ENCODE measurements around the gene HMGN2.

HMGN2 gene

GRCh38 chr1:26459573-26460031, 12.6 kb upstream of the HMGN2 start:
- no peak overlapping the region for H3K27ac ChIP-seq (ENCODE audit: low read length)
- H3K27me3 ChIP-seq (ENCODE audit: insufficient read depth, low read length) = no peaks in the 10 kb centered on the region
- H3K36me3 ChIP-seq (ENCODE audit: insufficient read depth, low read depth, low read length) = peaks cover 82% of the 10 kb centered on the region
- no peak overlapping the region for H3K4me3 ChIP-seq (ENCODE audit: low read length)
- H3K9ac ChIP-seq (ENCODE audit: low read depth, low read length) = no peak overlapping the region
- no peaks in the 10 kb centered on the region for H3K9me3 ChIP-seq (ENCODE audit: insufficient read depth, low read depth, low read length)
- H3K4me1 ChIP-seq (ENCODE audit: insufficient read depth, low read length) = no peaks in the 10 kb centered on the region

GRCh38 chr1:26468911-26469310, 3.3 kb upstream of the HMGN2 start:
- Histone ChIP-seq H3K9me3 (ENCODE audit: insufficient read depth, low read depth, low read length) (no peaks in the 10 kb centered on the region), H3K27me3 (ENCODE audit: insufficient read depth, low read length) (peaks cover 8% of the 10 kb centered on the region; the same call in 1 of the 2 replicates), H3K4me1 (ENCODE audit: insufficient read depth, low read length) (peaks cover 10% of the 10 kb centered on the region; the same call in 1 of the 2 replicates), H3K4me3 (ENCODE audit: low read length) (no peak overlapping the region), H3K36me3 (ENCODE audit: insufficient read depth, low read depth, low read length) (peaks cover 60% of the 10 kb centered on the region), H3K9ac (ENCODE audit: low read depth, low read length) (no peak overlapping the region), H3K27ac (ENCODE audit: low read length) (no peak overlapping the region)

GRCh38 chr1:26469558-26469957, 2.7 kb upstream of the HMGN2 start:
- peaks cover 61% of the 10 kb centered on the region for H3K36me3 ChIP-seq (ENCODE audit: insufficient read depth, low read depth, low read length)
- no peaks in the 10 kb centered on the region for H3K9me3 ChIP-seq (ENCODE audit: insufficient read depth, low read depth, low read length)
- no peak overlapping the region for H3K4me3 ChIP-seq (ENCODE audit: low read length)
- H3K9ac ChIP-seq (ENCODE audit: low read depth, low read length) = no peak overlapping the region
- no peak overlapping the region for H3K27ac ChIP-seq (ENCODE audit: low read length)
- peaks cover 13% of the 10 kb centered on the region; the same call in 1 of the 2 replicates for H3K4me1 ChIP-seq (ENCODE audit: insufficient read depth, low read length)
- peaks cover 8% of the 10 kb centered on the region; the same call in 1 of the 2 replicates for H3K27me3 ChIP-seq (ENCODE audit: insufficient read depth, low read length)

GRCh38 chr1:26470878-26471497, 1.3 kb upstream of the HMGN2 start:
- Histone ChIP-seq H3K9ac (ENCODE audit: low read depth, low read length) (peak overlapping the region; percentile 82; the same call in 1 of the 2 replicates), H3K4me1 (ENCODE audit: insufficient read depth, low read length) (peaks cover 13% of the 10 kb centered on the region; the same call in 1 of the 2 replicates)

GRCh38 chr1:26471498-26472319, 531 bp upstream of the HMGN2 start:
- Histone ChIP-seq H3K36me3 (ENCODE audit: insufficient read depth, low read depth, low read length) (peaks cover 56% of the 10 kb centered on the region), H3K27me3 (ENCODE audit: insufficient read depth, low read length) (peaks cover 8% of the 10 kb centered on the region; the same call in 1 of the 2 replicates), H3K9me3 (ENCODE audit: insufficient read depth, low read depth, low read length) (no peaks in the 10 kb centered on the region)

More at GRCh38 chr1:26470878-26471497, 1.3 kb upstream of the HMGN2 start:
- Histone ChIP-seq H3K27me3 (ENCODE audit: insufficient read depth, low read length) (peaks cover 8% of the 10 kb centered on the region; the same call in 1 of the 2 replicates), H3K9me3 (ENCODE audit: insufficient read depth, low read depth, low read length) (no peaks in the 10 kb centered on the region), H3K4me3 (ENCODE audit: low read length) (peak overlapping the region; percentile 84), H3K27ac (ENCODE audit: low read length) (no peak overlapping the region), H3K36me3 (ENCODE audit: insufficient read depth, low read depth, low read length) (peaks cover 56% of the 10 kb centered on the region)

GRCh38 chr1:26472901-26473845, 933 bp downstream of the HMGN2 start:
- Histone ChIP-seq H3K9ac (ENCODE audit: low read depth, low read length) (peak overlapping the region; percentile 80; the same call in 1 of the 2 replicates), H3K4me3 (ENCODE audit: low read length) (peak overlapping the region; percentile 97), H3K36me3 (ENCODE audit: insufficient read depth, low read depth, low read length) (peaks cover 53% of the 10 kb centered on the region), H3K27ac (ENCODE audit: low read length) (no peak overlapping the region), H3K27me3 (ENCODE audit: insufficient read depth, low read length) (peaks cover 8% of the 10 kb centered on the region; the same call in 1 of the 2 replicates), H3K4me1 (ENCODE audit: insufficient read depth, low read length) (peaks cover 13% of the 10 kb centered on the region; the same call in 1 of the 2 replicates), H3K9me3 (ENCODE audit: insufficient read depth, low read depth, low read length) (no peaks in the 10 kb centered on the region)

More at GRCh38 chr1:26471498-26472319, 531 bp upstream of the HMGN2 start:
- Histone ChIP-seq H3K4me1 (ENCODE audit: insufficient read depth, low read length) (peaks cover 13% of the 10 kb centered on the region; the same call in 1 of the 2 replicates), H3K9ac (ENCODE audit: low read depth, low read length) (peak overlapping the region; percentile 82; the same call in 1 of the 2 replicates), H3K27ac (ENCODE audit: low read length) (peak overlapping the region; percentile 62), H3K4me3 (ENCODE audit: low read length) (peak overlapping the region; percentile 84)

GRCh38 chr1:26474818-26475217, 2.6 kb downstream of the HMGN2 start:
- H3K27me3 ChIP-seq (ENCODE audit: insufficient read depth, low read length) = peaks cover 8% of the 10 kb centered on the region; the same call in 1 of the 2 replicates
- no peak overlapping the region for H3K27ac ChIP-seq (ENCODE audit: low read length)
- H3K9ac ChIP-seq (ENCODE audit: low read depth, low read length) = no peak overlapping the region
- H3K36me3 ChIP-seq (ENCODE audit: insufficient read depth, low read depth, low read length) = peaks cover 54% of the 10 kb centered on the region
- peak overlapping the region; percentile 97; the same call in 1 of the 2 replicates for H3K4me3 ChIP-seq (ENCODE audit: low read length)
- peaks cover 13% of the 10 kb centered on the region; the same call in 1 of the 2 replicates for H3K4me1 ChIP-seq (ENCODE audit: insufficient read depth, low read length)
- no peaks in the 10 kb centered on the region for H3K9me3 ChIP-seq (ENCODE audit: insufficient read depth, low read depth, low read length)

GRCh38 chr1:26475989-26476388, 3.7 kb downstream of the HMGN2 start:
- Histone ChIP-seq H3K9me3 (ENCODE audit: insufficient read depth, low read depth, low read length) (no peaks in the 10 kb centered on the region), H3K4me3 (ENCODE audit: low read length) (no peak overlapping the region), H3K27ac (ENCODE audit: low read length) (no peak overlapping the region), H3K27me3 (ENCODE audit: insufficient read depth, low read length) (peaks cover 2% of the 10 kb centered on the region; the same call in 1 of the 2 replicates), H3K36me3 (ENCODE audit: insufficient read depth, low read depth, low read length) (peaks cover 54% of the 10 kb centered on the region), H3K4me1 (ENCODE audit: insufficient read depth, low read length) (peaks cover 9% of the 10 kb centered on the region; the same call in 1 of the 2 replicates), H3K9ac (ENCODE audit: low read depth, low read length) (no peak overlapping the region)

- Histone ChIP-seq H3K36me3 (ENCODE audit: insufficient read depth, low read depth, low read length) (peaks cover 54% of the 10 kb centered on the region), H3K9ac (ENCODE audit: low read depth, low read length) (no peak overlapping the region), H3K9me3 (ENCODE audit: insufficient read depth, low read depth, low read length) (no peaks in the 10 kb centered on the region), H3K4me1 (ENCODE audit: insufficient read depth, low read length) (peaks cover 9% of the 10 kb centered on the region; the same call in 1 of the 2 replicates), H3K27ac (ENCODE audit: low read length) (no peak overlapping the region), H3K4me3 (ENCODE audit: low read length) (no peak overlapping the region), H3K27me3 (ENCODE audit: insufficient read depth, low read length) (no peaks in the 10 kb centered on the region)
Measured at GRCh38 chr1:26476958-26477357, 4.7 kb downstream of the HMGN2 start.

- no peak overlapping the region for H3K4me3 ChIP-seq (ENCODE audit: low read length)
Measured at GRCh38 chr1:26477446-26478152, 5.4 kb downstream of the HMGN2 start.

More at GRCh38 chr1:26477446-26478152, 5.4 kb downstream of the HMGN2 start:
- Histone ChIP-seq H3K36me3 (ENCODE audit: insufficient read depth, low read depth, low read length) (peaks cover 54% of the 10 kb centered on the region), H3K27ac (ENCODE audit: low read length) (no peak overlapping the region), H3K9ac (ENCODE audit: low read depth, low read length) (no peak overlapping the region), H3K9me3 (ENCODE audit: insufficient read depth, low read depth, low read length) (no peaks in the 10 kb centered on the region), H3K4me1 (ENCODE audit: insufficient read depth, low read length) (peaks cover 9% of the 10 kb centered on the region; the same call in 1 of the 2 replicates), H3K27me3 (ENCODE audit: insufficient read depth, low read length) (no peaks in the 10 kb centered on the region)

Data from iPS-20b (cell line).